B cell (primary cell): ENCODE results near the gene EPHA7.

Experiments
- CTCF ChIP-seq: fragments of 200-600 bp; IDR thresholded peaks from one replicate; pipeline ENCODE4 v1.8.0; 2022; ENCODE audit warnings: antibody characterized with exemption, mild to moderate bottlenecking
- EZH2 ChIP-seq: IDR thresholded peaks from 2 replicates; pipeline ENCODE4 v1.6.1; 2012; ENCODE audit warnings: borderline replicate concordance, low read depth, mild to moderate bottlenecking, moderate library complexity, low read length; ENCODE audit not compliant: insufficient read depth, poor library complexity, severe bottlenecking

- TF ChIP-seq CTCF (no peak), EZH2 (peak; percentile 44)
Observed at GRCh38 chr6:93418408-93419303, 703 bp downstream of the EPHA7 start.
